ENCODE results near the gene RAB40AL.

RAB40AL gene

DNA sequence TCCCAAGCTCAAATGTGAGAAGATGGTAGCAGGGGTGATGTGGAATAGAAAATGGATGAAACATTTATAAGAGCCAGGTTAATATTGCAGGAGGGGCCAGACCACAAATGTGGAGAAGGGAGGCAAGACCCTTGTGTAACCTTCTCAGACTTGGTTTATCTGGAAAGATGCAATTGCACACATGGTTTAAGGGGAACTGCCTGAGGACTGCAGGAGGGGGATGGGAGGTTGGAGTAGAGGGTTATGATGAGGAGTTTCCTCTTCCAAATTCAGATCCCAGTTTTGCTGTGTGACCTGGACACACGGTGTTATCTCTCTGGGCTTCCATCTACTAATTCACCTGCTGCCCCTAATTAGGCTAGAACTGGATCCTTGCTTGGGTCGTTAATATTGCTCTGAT lies 46.1 kb downstream of the RAB40AL start:
- no peak for DNase-seq (ENCODE audit: low read depth)

- no peak for DNase-seq (ENCODE audit: low read depth)
Observed at GRCh38 chrX:102985192-102985591, 48.1 kb downstream of the RAB40AL start.
